Loucy (cell line): ENCODE results near the gene OTUD4.

Source experiments
- H2AFZ ChIP-seq: fragments of 200-600 bp; sonication (generic); 2 replicates; pipeline ENCODE4 v1.6.0; 2016; ENCODE audit warnings: antibody characterized with exemption, mild to moderate bottlenecking, low read length, moderate library complexity
- H3F3A ChIP-seq: fragments of 200-600 bp; 2 replicates; pipeline ENCODE4 v1.6.0; 2016; ENCODE audit warnings: antibody characterized with exemption, low read depth, mild to moderate bottlenecking
- H3K27me3 ChIP-seq: fragments of 200-600 bp; sonication (generic); 2 replicates; pipeline ENCODE4 v1.6.1; 2014; ENCODE audit warnings: low read length, mild to moderate bottlenecking; ENCODE audit not compliant: insufficient read depth, poor library complexity, severe bottlenecking
- H3K36me3 ChIP-seq: fragments of 200-600 bp; sonication (generic); 2 replicates; pipeline ENCODE4 v1.6.1; 2016; ENCODE audit warnings: low read length; ENCODE audit not compliant: insufficient read depth
- H3K4me1 ChIP-seq: fragments of 200-600 bp; sonication (generic); 2 replicates; pipeline ENCODE4 v1.5.1; 2014; ENCODE audit warnings: low read length, mild to moderate bottlenecking; ENCODE audit not compliant: insufficient read depth, poor library complexity, severe bottlenecking
- H3K4me2 ChIP-seq: fragments of 200-600 bp; sonication (generic); 2 replicates; pipeline ENCODE4 v1.6.0; 2014; ENCODE audit warnings: antibody characterized with exemption, low read length, low read depth, mild to moderate bottlenecking; ENCODE audit not compliant: poor library complexity, severe bottlenecking
- H3K4me3 ChIP-seq: fragments of 200-600 bp; sonication (generic); 2 replicates; pipeline ENCODE4 v1.5.1; 2014; ENCODE audit warnings: low read length, mild to moderate bottlenecking, mixed read lengths; ENCODE audit not compliant: poor library complexity, severe bottlenecking
- H3K79me2 ChIP-seq: fragments of 200-600 bp; sonication (generic); 2 replicates; pipeline ENCODE4 v1.6.1; 2014; ENCODE audit warnings: low read length; ENCODE audit not compliant: insufficient read depth
- H3K9ac ChIP-seq: fragments of 200-600 bp; sonication (generic); 2 replicates; pipeline ENCODE4 v1.6.0; 2014; ENCODE audit warnings: mild to moderate bottlenecking, low read depth, low read length, moderate library complexity; ENCODE audit not compliant: poor library complexity, severe bottlenecking
- H3K9me2 ChIP-seq: fragments of 200-600 bp; sonication (generic); replicated peaks from 2 replicates; pipeline ENCODE4 v1.6.1; 2016; ENCODE audit warnings: low read depth, low read length, mixed read lengths
- H3K9me3 ChIP-seq: fragments of 200-600 bp; sonication (generic); 2 replicates; pipeline ENCODE4 v1.6.1; 2014; ENCODE audit warnings: mild to moderate bottlenecking, antibody characterized with exemption, low read length, low read depth; ENCODE audit not compliant: insufficient read depth
- H4K20me1 ChIP-seq: fragments of 200-600 bp; sonication (generic); 2 replicates; pipeline ENCODE4 v1.6.0; 2014; ENCODE audit warnings: antibody characterized with exemption, low read length, mild to moderate bottlenecking; ENCODE audit not compliant: insufficient read depth, poor library complexity, severe bottlenecking
- CTCF ChIP-seq: fragments of 200-600 bp; sonication (generic); conservative IDR thresholded peaks from 2 replicates; pipeline ENCODE4 v1.5.1; 2014; ENCODE audit warnings: mild to moderate bottlenecking, antibody characterized with exemption, low read length
- EZH2phosphoT487 ChIP-seq: fragments of 200-600 bp; IDR thresholded peaks from 2 replicates; pipeline ENCODE4 v1.6.1; 2018; ENCODE audit warnings: antibody characterized with exemption, mild to moderate bottlenecking, moderate library complexity, borderline replicate concordance

Gene OTUD4

GRCh38 chr4:145183581-145183980 lies 3.2 kb upstream of the OTUD4 start:
- Histone ChIP-seq H3K27me3 (no peaks in the 10 kb centered on the region), H3K36me3 (no peaks in the 10 kb centered on the region), H3F3A (no peaks in the 10 kb centered on the region), H3K9ac (no peak overlapping the region), H3K79me2 (peaks cover 19% of the 10 kb centered on the region), H4K20me1 (peaks cover 9% of the 10 kb centered on the region), H2AFZ (no peak overlapping the region), H3K4me1 (peaks cover 7% of the 10 kb centered on the region), H3K9me2 (no peaks in the 10 kb centered on the region), H3K9me3 (no peaks in the 10 kb centered on the region), H3K4me3 (no peak overlapping the region), H3K4me2 (no peak overlapping the region)
- TF ChIP-seq EZH2phosphoT487: no peak
- no peak for TF ChIP-seq CTCF

- Histone ChIP-seq H3K79me2 (peaks cover 24% of the 10 kb centered on the region), H3K36me3 (no peaks in the 10 kb centered on the region), H3K4me2 (no peak overlapping the region), H3K9ac (no peak overlapping the region), H3K4me1 (peaks cover 12% of the 10 kb centered on the region), H3F3A (no peaks in the 10 kb centered on the region), H2AFZ (no peak overlapping the region), H3K4me3 (no peak overlapping the region), H3K9me3 (no peaks in the 10 kb centered on the region), H3K9me2 (no peaks in the 10 kb centered on the region), H3K27me3 (no peaks in the 10 kb centered on the region), H4K20me1 (peaks cover 14% of the 10 kb centered on the region)
- TF ChIP-seq CTCF (no peak), EZH2phosphoT487 (no peak)
These were observed 2.6 kb upstream of the OTUD4 start for GRCh38 chr4:145183023-145183422.

- Histone ChIP-seq H3K4me1 (peaks cover 17% of the 10 kb centered on the region), H3K9me3 (no peaks in the 10 kb centered on the region), H3F3A (no peaks in the 10 kb centered on the region), H3K27me3 (no peaks in the 10 kb centered on the region), H2AFZ (peak overlapping the region; percentile 19; the same call in 1 of the 2 replicates), H3K9ac (no peak overlapping the region), H4K20me1 (peaks cover 22% of the 10 kb centered on the region), H3K9me2 (no peaks in the 10 kb centered on the region), H3K79me2 (peaks cover 32% of the 10 kb centered on the region), H3K4me2 (peak overlapping the region; percentile 13), H3K36me3 (no peaks in the 10 kb centered on the region), H3K4me3 (no peak overlapping the region)
- no peak for TF ChIP-seq CTCF
- TF ChIP-seq EZH2phosphoT487: no peak
These were observed 1.8 kb upstream of the OTUD4 start for GRCh38 chr4:145182222-145182621.
